IMR-90 (cell line): ENCODE data around the gene PLB1. TPM values are rescaled to one million over a fixed set of nuclear protein-coding genes. Genes with fewer than 3 reads are reported as not detected.

Source experiments
- ATAC-seq: fragments of 200-7000 bp; cut with Tn5 transposase; 2 replicates; pipeline ENCODE4 v1.9.1; 2020; ENCODE audit warnings: low read depth, mild to moderate bottlenecking, moderate library complexity
- BruUV-seq: library from RNA; stranded (reverse); fragments of 400-500 nt; replicated peaks from 2 replicates; lab custom pipeline; 2021; lab: Mats Ljungman, UMichigan
- CTCF ChIA-PET: fragments of 300-600 bp; formaldehyde crosslinking; extraction: SDS; loops from one replicate; lab custom pipeline; 2021; ENCODE audit warnings: antibody characterized with exemption; lab: Yijun Ruan, JAX
- POLR2A ChIA-PET: fragments of 300-600 bp; sonication (Branson Sonifier 250); formaldehyde crosslinking; loops from one replicate; lab custom pipeline; 2022; ENCODE audit warnings: antibody characterized with exemption; ENCODE audit not compliant: unreplicated experiment; lab: Charles Lee
- DNase-seq: peaks from one replicate; pipeline ENCODE4 v3.0.0; 2013
- H2AFZ ChIP-seq: replicated peaks from 2 replicates; pipeline ENCODE3; 2013; ENCODE audit warnings: low read length, mild to moderate bottlenecking; ENCODE audit not compliant: poor library complexity
- H2AK5ac ChIP-seq: 2 replicates; pipeline ENCODE4 v1.6.1; 2013; ENCODE audit warnings: low read depth, low read length, inconsistent platforms
- H2AK9ac ChIP-seq: replicated peaks from 2 replicates; pipeline ENCODE3; 2013; ENCODE audit warnings: mild to moderate bottlenecking, low read depth, low read length, moderate library complexity; ENCODE audit not compliant: poor library complexity
- H2BK120ac ChIP-seq: 2 replicates; pipeline ENCODE4 v1.6.1; 2013; ENCODE audit warnings: low read depth, low read length, inconsistent platforms
- H2BK15ac ChIP-seq: 3 replicates; pipeline ENCODE4 v1.6.1; 2013; ENCODE audit warnings: low read depth, low read length, inconsistent platforms
- H2BK20ac ChIP-seq: 2 replicates; pipeline ENCODE4 v1.6.1; 2013; ENCODE audit warnings: low read depth, mild to moderate bottlenecking, inconsistent platforms, low read length, moderate library complexity
- H2BK5ac ChIP-seq: 2 replicates; pipeline ENCODE4 v1.6.1; 2013; ENCODE audit warnings: mild to moderate bottlenecking, low read depth, low read length, inconsistent platforms; ENCODE audit not compliant: poor library complexity, severe bottlenecking
- H3K14ac ChIP-seq: replicated peaks from 2 replicates; pipeline ENCODE4 v1.6.1; 2013; ENCODE audit warnings: low read depth, low read length, inconsistent platforms
- H3K18ac ChIP-seq: 2 replicates; pipeline ENCODE4 v1.6.1; 2013; ENCODE audit warnings: low read depth, low read length, control low read depth
- H3K23ac ChIP-seq: 2 replicates; pipeline ENCODE4 v1.6.1; 2013; ENCODE audit warnings: low read depth, low read length, inconsistent platforms
- H3K27ac ChIP-seq: 2 replicates; pipeline ENCODE4 v1.5.1; 2013; ENCODE audit warnings: mild to moderate bottlenecking, control low read depth, low read length; ENCODE audit not compliant: insufficient read depth
- H3K27me3 ChIP-seq: 2 replicates; pipeline ENCODE4 v1.6.1; 2013; ENCODE audit warnings: low read length; ENCODE audit not compliant: control insufficient read depth, insufficient read depth
- H3K36me3 ChIP-seq: 2 replicates; pipeline ENCODE4 v1.6.1; 2013; ENCODE audit warnings: low read length, mixed read lengths; ENCODE audit not compliant: control insufficient read depth, insufficient read depth
- H3K4ac ChIP-seq: 2 replicates; pipeline ENCODE4 v1.6.1; 2013; ENCODE audit warnings: low read depth, low read length, inconsistent platforms
- H3K4me1 ChIP-seq: 2 replicates; pipeline ENCODE4 v1.6.1; 2013; ENCODE audit warnings: low read length, mixed read lengths; ENCODE audit not compliant: control insufficient read depth, insufficient read depth
- H3K4me2 ChIP-seq: 2 replicates; pipeline ENCODE4 v1.6.1; 2013; ENCODE audit warnings: low read depth, mild to moderate bottlenecking, control low read depth, low read length, moderate library complexity
- H3K4me3 ChIP-seq: 2 replicates; pipeline ENCODE4 v1.5.1; 2013; ENCODE audit warnings: low read depth, mild to moderate bottlenecking, control low read depth, low read length, moderate library complexity; ENCODE audit not compliant: insufficient read depth
- H3K56ac ChIP-seq: 2 replicates; pipeline ENCODE4 v1.6.1; 2013; ENCODE audit warnings: low read length, inconsistent platforms; ENCODE audit not compliant: insufficient read depth; ENCODE audit errors: extremely low read depth
- H3K79me1 ChIP-seq, 2 experiments: 2 replicates each; pipeline ENCODE4 v1.6.1; 2013; ENCODE audit warnings: low read length in 2 of 2, inconsistent platforms in 1 of 2, low read depth in 1 of 2
- H3K9ac ChIP-seq: 2 replicates; pipeline ENCODE4 v1.6.1; 2013; ENCODE audit warnings: low read depth, low read length, control low read depth
- H3K9me1 ChIP-seq: 2 replicates; pipeline ENCODE4 v1.6.1; 2013; ENCODE audit warnings: low read length, inconsistent platforms; ENCODE audit not compliant: insufficient read depth
- H3K9me3 ChIP-seq: 2 replicates; pipeline ENCODE4 v1.6.1; 2013; ENCODE audit warnings: low read length; ENCODE audit not compliant: control insufficient read depth, insufficient read depth
- H4K20me1 ChIP-seq: 2 replicates; pipeline ENCODE4 v1.6.1; 2013; ENCODE audit warnings: low read length, inconsistent platforms; ENCODE audit not compliant: insufficient read depth
- H4K5ac ChIP-seq: 2 replicates; pipeline ENCODE4 v1.6.1; 2013; ENCODE audit warnings: mild to moderate bottlenecking, low read depth, low read length, control low read depth
- H4K8ac ChIP-seq, 2 experiments: 2 replicates each; pipeline ENCODE4 v1.6.1; 2013; ENCODE audit warnings: low read depth in 2 of 2, low read length in 2 of 2, control low read depth in 1 of 2, inconsistent platforms in 1 of 2
- H4K91ac ChIP-seq: 2 replicates; pipeline ENCODE4 v1.6.1; 2013; ENCODE audit warnings: low read depth, low read length, inconsistent platforms; ENCODE audit not compliant: insufficient read depth
- BHLHE40 ChIP-seq: fragments of 150-350 bp; IDR thresholded peaks from 2 replicates; pipeline ENCODE4 v1.6.1; 2016; ENCODE audit warnings: mild to moderate bottlenecking, low read depth, low read length
- CEBPB ChIP-seq: IDR thresholded peaks from 2 replicates; pipeline ENCODE4 v1.6.1; 2012; ENCODE audit warnings: low read depth, low read length, improper control_type of control experiment
- FOS ChIP-seq: fragments of 150-350 bp; IDR thresholded peaks from 2 replicates; pipeline ENCODE4 v1.6.1; 2016; ENCODE audit warnings: low read depth, low read length
- MAFK ChIP-seq: IDR thresholded peaks from 2 replicates; pipeline ENCODE4 v1.6.1; 2012; ENCODE audit warnings: low read depth, low read length, improper control_type of control experiment
- MAZ ChIP-seq: IDR thresholded peaks from 2 replicates; pipeline ENCODE4 v1.6.1; 2012; ENCODE audit warnings: low read depth, mild to moderate bottlenecking, low read length, improper control_type of control experiment, moderate library complexity, borderline replicate concordance
- POLR2A ChIP-seq: IDR thresholded peaks from 2 replicates; pipeline ENCODE4 v1.6.1; 2012; ENCODE audit warnings: mild to moderate bottlenecking, low read depth, low read length
- RAD21 ChIP-seq: IDR thresholded peaks from 2 replicates; pipeline ENCODE4 v1.6.1; 2012; ENCODE audit warnings: low read length, improper control_type of control experiment
- RCOR1 ChIP-seq: IDR thresholded peaks from 2 replicates; pipeline ENCODE4 v1.6.1; 2012; ENCODE audit warnings: mild to moderate bottlenecking, low read length, improper control_type of control experiment; ENCODE audit not compliant: insufficient replicate concordance
- SMC3 ChIP-seq: fragments of 150-350 bp; IDR thresholded peaks from 2 replicates; pipeline ENCODE4 v1.6.1; 2016; ENCODE audit warnings: low read depth, mild to moderate bottlenecking, antibody characterized with exemption, low read length, moderate library complexity
- WGBS, 2 experiments: methylation state at CpG; one replicate each; pipeline versions ENCODE4 v1.1.5 to v1.1.7; 2013; ENCODE audit warnings: missing lambda C conversion rate in 2 of 2; ENCODE audit not compliant: insufficient read length in 1 of 2; ENCODE audit errors: extremely low coverage in 2 of 2; 5-methylcytosine and 5-hydroxymethylcytosine counted together
- dilution Hi-C: fragments of 300-500 bp; cut with HindIII; formaldehyde crosslinking; loops from one replicate; pipeline ENCODE4 v1.14.3; 2018; ENCODE audit warnings: low sequenced_read_pairs; ENCODE audit not compliant: unreplicated experiment
- in situ Hi-C: fragments of 300-500 bp; cut with MboI; formaldehyde crosslinking; loops from 3 replicates; pipeline ENCODE4 v1.14.3; 2019; ENCODE audit warnings: low sequenced_read_pairs, inconsistent platforms, mixed read lengths
- intact Hi-C: fragments of 100-400 bp; cut with micrococcal nuclease; formaldehyde crosslinking; loops from 2 replicates; pipeline ENCODE4 v1.10.0; 2022
- polyA plus RNA-seq, 3 experiments: library from polyadenylated mRNA; depleted of rRNA; stranded (reverse); fragments of >200 nt; gene quantifications; 2 replicates each; pipeline ENCODE4 v1.2.3, GENCODE V29; 2012; ENCODE audit warnings: low replicate concordance in 1 of 3
- total RNA-seq: library from RNA; depleted of rRNA; stranded (reverse); fragments of >200 nt; gene quantifications from 2 replicates; pipeline ENCODE4 v1.2.3, GENCODE V29; 2012
- TF ChIP-seq, protein P1 (sequence below): conservative IDR thresholded peaks from 2 replicates; pipeline ENCODE4 v1.5.1; 2012; ENCODE audit warnings: mild to moderate bottlenecking, low read depth, low read length, improper control_type of control experiment

PLB1 gene
- total and polyA plus RNA-seq, 2 of the 4 experiments (the other 2 are of a cell fraction): 0.74 to 0.90 TPM

DNA sequence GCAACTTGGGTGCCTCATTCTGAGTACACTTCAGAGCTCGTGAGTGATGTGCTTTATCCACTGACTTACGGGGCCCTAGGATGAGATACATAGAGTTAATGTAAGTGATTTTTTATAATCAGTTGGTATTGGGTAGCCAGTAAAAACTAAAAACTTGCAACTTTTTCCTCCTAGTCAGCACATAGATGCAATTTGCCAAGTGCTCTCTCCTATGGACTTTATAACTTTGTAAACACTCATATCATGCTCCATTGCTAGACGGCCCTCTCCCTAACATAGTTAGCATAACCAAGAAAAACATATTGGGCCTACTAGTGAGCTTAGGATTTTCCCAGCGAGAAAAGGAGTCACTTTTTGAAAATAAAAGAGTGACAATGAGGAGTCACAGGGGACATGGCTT lies 60.4 kb downstream of the PLB1 start:
- Histone ChIP-seq H2BK20ac (no peak overlapping the region), H3K23ac (no peak overlapping the region), H2AK9ac (no peak overlapping the region), H4K8ac (no peak overlapping the region), H3K27me3 (no peaks in the 10 kb centered on the region), H3K9me1 (0 out of 2 replicates have a peak, but pooled peaks cover 3% of the 10 kb centered on the region), H3K27ac (no peak overlapping the region), H3K9ac (no peak overlapping the region), H3K79me1 (no peaks in the 10 kb centered on the region), H2BK15ac (no peak overlapping the region), H4K5ac (no peak overlapping the region), H3K9me3 (no peaks in the 10 kb centered on the region), H3K36me3 (no peaks in the 10 kb centered on the region), H3K4me1 (no peaks in the 10 kb centered on the region), H3K4ac (no peak overlapping the region), H3K4me2 (no peak overlapping the region), H3K14ac (no peak overlapping the region), H4K91ac (no peak overlapping the region), H2BK120ac (no peak overlapping the region), H3K4me3 (no peak overlapping the region), H2AFZ (no peak overlapping the region), H3K18ac (no peak overlapping the region), H4K20me1 (no peaks in the 10 kb centered on the region), H2BK5ac (no peak overlapping the region), H3K56ac (no peak overlapping the region), H2AK5ac (no peak overlapping the region)
- ATAC-seq (no peak), DNase-seq (no peak)
- in situ Hi-C loops (no loop called here), intact Hi-C loops (no loop called here), dilution Hi-C loops (no loop called here)
- ChIA-PET CTCF (interaction anchor here (2.4 kb wide), 1 partner anchor 10 kb away, joined by 8 read pairs; no protein-coding TSS in a partner anchor), POLR2A (interaction anchor here (0.5 kb wide), 1 partner anchor 588 kb away, joined by 11 read pairs; no protein-coding TSS in a partner anchor)
- BruUV-seq: no TSS peak
- TF ChIP-seq RAD21 (no peak), FOS (no peak), POLR2A (no peak), MAZ (no peak), MAFK (no peak), CEBPB (no peak), RCOR1 (no peak), BHLHE40 (no peak), SMC3 (no peak)
- TF ChIP-seq, protein P1, sequence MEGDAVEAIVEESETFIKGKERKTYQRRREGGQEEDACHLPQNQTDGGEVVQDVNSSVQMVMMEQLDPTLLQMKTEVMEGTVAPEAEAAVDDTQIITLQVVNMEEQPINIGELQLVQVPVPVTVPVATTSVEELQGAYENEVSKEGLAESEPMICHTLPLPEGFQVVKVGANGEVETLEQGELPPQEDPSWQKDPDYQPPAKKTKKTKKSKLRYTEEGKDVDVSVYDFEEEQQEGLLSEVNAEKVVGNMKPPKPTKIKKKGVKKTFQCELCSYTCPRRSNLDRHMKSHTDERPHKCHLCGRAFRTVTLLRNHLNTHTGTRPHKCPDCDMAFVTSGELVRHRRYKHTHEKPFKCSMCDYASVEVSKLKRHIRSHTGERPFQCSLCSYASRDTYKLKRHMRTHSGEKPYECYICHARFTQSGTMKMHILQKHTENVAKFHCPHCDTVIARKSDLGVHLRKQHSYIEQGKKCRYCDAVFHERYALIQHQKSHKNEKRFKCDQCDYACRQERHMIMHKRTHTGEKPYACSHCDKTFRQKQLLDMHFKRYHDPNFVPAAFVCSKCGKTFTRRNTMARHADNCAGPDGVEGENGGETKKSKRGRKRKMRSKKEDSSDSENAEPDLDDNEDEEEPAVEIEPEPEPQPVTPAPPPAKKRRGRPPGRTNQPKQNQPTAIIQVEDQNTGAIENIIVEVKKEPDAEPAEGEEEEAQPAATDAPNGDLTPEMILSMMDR: no peak
- WGBS, 2 experiments: no CpG with 5 or more reads among the region's 4 CpGs
